ENCODE results near the gene GLO1. TPM values are rescaled to one million over a fixed set of nuclear protein-coding genes. Genes with fewer than 3 reads are reported as not detected.
A peak's percentile ranks its signal among the peaks of the same experiment; 100 is the strongest.

GLO1 gene
- total and polyA plus RNA-seq, 9 of the 15 experiments (the other 6 are each of a cell fraction or from before 2014, with no cell fraction given), result 155 to 331 (median 203) TPM

- peak; percentile 99 for TF ChIP-seq MGA (IDR thresholded peaks at IDR 0.05)
- TF ChIP-seq KLF10 (CRISPR knock-in tag; IDR thresholded peaks at IDR 0.05), result no peak
- 0 out of 4 replicates have a peak, but pooled peaks of 1 of the 2 experiments have one; percentile 21 for TF ChIP-seq SRF (CRISPR knock-in tag; IDR thresholded peaks at IDR 0.05)
- TF ChIP-seq DPF2 (IDR thresholded peaks at IDR 0.05), result no peak
- TF ChIP-seq RERE (CRISPR knock-in tag; IDR thresholded peaks at IDR 0.05; ENCODE audit: borderline replicate concordance), result 0 out of 2 replicates have a peak, but pooled peaks have one; percentile 39
- TF ChIP-seq RBM25 (IDR thresholded peaks at IDR 0.05; ENCODE audit: low read depth, low read length, severe bottlenecking), result peak; percentile 79
These were observed at the start of gene GLO1 (continued) for GRCh38 chr6:38702558-38703397.
